K562 (cell line): ENCODE data around the gene CNNM4. TPM values are rescaled to one million over a fixed set of nuclear protein-coding genes. Genes with fewer than 3 reads are reported as not detected.
A peak's percentile ranks its signal among the peaks of the same experiment; 100 is the strongest.

Experiments
- ATAC-seq: fragments of 200-7000 bp; cut with Tn5 transposase; 3 replicates; pipeline ENCODE4 v1.9.1; 2020; ENCODE audit warnings: moderate library complexity
- BruUV-seq: library from RNA; stranded (reverse); fragments of 400-500 nt; replicated peaks from 2 replicates; lab custom pipeline; 2021; lab: Mats Ljungman, UMichigan
- CTCF ChIA-PET: fragments of 300-600 bp; formaldehyde crosslinking; extraction: SDS; loops from one replicate; lab custom pipeline; 2021; ENCODE audit warnings: low intra/inter-chr PET ratio; lab: Yijun Ruan, JAX
- POLR2A ChIA-PET: fragments of 300-600, 350-650 bp; sonication (Branson Sonifier 250); formaldehyde crosslinking; extraction: SDS; loops from one replicate; lab custom pipeline; 2021; ENCODE audit warnings: antibody characterized with exemption, inconsistent platforms; lab: Yijun Ruan, JAX
- DNase-seq, 4 experiments: peaks; one replicate each; pipeline versions ENCODE4 v3.0.0 to v3.0.0-alpha.2; 2011 to 2018; ENCODE audit warnings: low spot score in 3 of 4, mixed read lengths in 3 of 4; ENCODE audit errors: extremely low read depth in 1 of 4
- FAIRE-seq: peaks from 2 replicates; lab custom pipeline; 2011; peaks lifted over from hg19 to GRCh38; lab: Jason Lieb, UNC
- H2AFZ ChIP-seq: 2 replicates; pipeline ENCODE4 v1.6.0; 2011; ENCODE audit warnings: low read depth, low read length, control low read depth, inconsistent platforms
- H3K27ac ChIP-seq: fragments of 200-600 bp; 3 replicates; pipeline ENCODE4 v1.8.0; 2011; ENCODE audit warnings: low read depth, mild to moderate bottlenecking, control low read depth, inconsistent platforms, low read length, moderate library complexity, mixed read lengths; ENCODE audit errors: extremely low read depth
- H3K27me3 ChIP-seq, 2 experiments: fragments of 300-600 bp in 1 of 2; 2 replicates in 1 of 2; 3 replicates in 1 of 2; pipeline versions ENCODE4 v1.6.0 to v1.8.0; 2011; ENCODE audit warnings: inconsistent platforms in 2 of 2, low read length in 2 of 2, mild to moderate bottlenecking in 1 of 2, mixed read lengths in 1 of 2, moderate library complexity in 1 of 2; ENCODE audit not compliant: control insufficient read depth in 2 of 2, insufficient read depth in 2 of 2
- H3K36me3 ChIP-seq: fragments of 300-600 bp; 3 replicates; pipeline ENCODE4 v1.8.0; 2011; ENCODE audit warnings: mild to moderate bottlenecking, low read length, inconsistent platforms; ENCODE audit not compliant: control insufficient read depth, insufficient read depth
- H3K4me1 ChIP-seq, 2 experiments: fragments of 200-600 bp in 1 of 2; replicated peaks in 1 of 2; 2 replicates in 1 of 2; 3 replicates in 1 of 2; pipeline versions ENCODE4 v1.5.1 to v1.8.0; 2011; ENCODE audit warnings: inconsistent platforms in 2 of 2, low read length in 2 of 2, mild to moderate bottlenecking in 1 of 2, mixed read lengths in 1 of 2, moderate library complexity in 1 of 2; ENCODE audit not compliant: control insufficient read depth in 2 of 2, insufficient read depth in 2 of 2
- H3K4me2 ChIP-seq: 2 replicates; pipeline ENCODE4 v1.6.1; 2011; ENCODE audit warnings: low read length, control low read depth, inconsistent platforms, mixed read lengths; ENCODE audit not compliant: insufficient read depth
- H3K4me3 ChIP-seq: fragments of 200-600 bp; sonication (generic), shearing (Covaris generic); 2 replicates; pipeline ENCODE4 v1.5.1; 2016; ENCODE audit warnings: control low read depth, inconsistent platforms
- H3K79me2 ChIP-seq: fragments of 200-600 bp; 3 replicates; pipeline ENCODE4 v1.8.0; 2011; ENCODE audit warnings: low read length, inconsistent platforms; ENCODE audit not compliant: control insufficient read depth, insufficient read depth
- H3K9ac ChIP-seq, 2 experiments: 2 replicates each; pipeline versions ENCODE4 v1.6.0 to v1.6.1; 2011; ENCODE audit warnings: low read depth in 2 of 2, low read length in 2 of 2, control low read depth in 1 of 2, inconsistent platforms in 1 of 2, mild to moderate bottlenecking in 1 of 2, mixed read lengths in 1 of 2; ENCODE audit not compliant: insufficient read depth in 1 of 2
- H3K9me1 ChIP-seq: one replicate; pipeline ENCODE4 v1.6.0; 2011; ENCODE audit warnings: inconsistent platforms, mild to moderate bottlenecking, low read length, moderate library complexity; ENCODE audit not compliant: control insufficient read depth, insufficient read depth
- H3K9me3 ChIP-seq: replicated peaks from 2 replicates; pipeline ENCODE4 v1.5.1; 2011; ENCODE audit warnings: low read depth, low read length, inconsistent platforms; ENCODE audit not compliant: control insufficient read depth, insufficient read depth
- H4K20me1 ChIP-seq: replicated peaks from 2 replicates; pipeline ENCODE4 v1.6.1; 2011; ENCODE audit warnings: low read length, inconsistent platforms, mixed read lengths; ENCODE audit not compliant: control insufficient read depth, insufficient read depth
- GABPA ChIP-seq: fragments of 200-800 bp; sonication (Bioruptor generic); conservative IDR thresholded peaks from 2 replicates; pipeline ENCODE4 v1.6.1; 2016; ENCODE audit warnings: low read depth, missing genetic modification characterization, missing compliant biosample characterization
- HMG20B ChIP-seq: fragments of 250-450 bp; sonication (Bioruptor Pico); IDR thresholded peaks from 2 replicates; pipeline ENCODE4 v1.5.0; 2021; ENCODE audit warnings: mild to moderate bottlenecking
- MCM7 ChIP-seq, 2 experiments: fragments of 450-650 bp; IDR thresholded peaks; 2 replicates each; pipeline ENCODE4 v1.6.1; 2016 to 2018
- MEF2A ChIP-seq: IDR thresholded peaks from 2 replicates; pipeline ENCODE4 v1.6.1; 2011; ENCODE audit warnings: low read depth, mild to moderate bottlenecking, low read length, moderate library complexity; ENCODE audit not compliant: control insufficient read depth
- MYC ChIP-seq, 2 experiments: fragments of 250-450 bp in 1 of 2; sonication (Bioruptor Pico) in 1 of 2; IDR thresholded peaks; 2 replicates each; pipeline versions ENCODE4 v1.5.1 to v1.6.1; 2012 to 2021; ENCODE audit warnings: low read depth in 2 of 2, borderline replicate concordance in 1 of 2, improper control_type of control experiment in 1 of 2, low read length in 1 of 2, mild to moderate bottlenecking in 1 of 2, moderate library complexity in 1 of 2
- NCOR1 ChIP-seq: fragments of 450-650 bp; IDR thresholded peaks from 2 replicates; pipeline ENCODE4 v1.6.1; 2016; ENCODE audit warnings: mild to moderate bottlenecking, moderate library complexity
- NFRKB ChIP-seq: fragments of 450-650 bp; IDR thresholded peaks from 2 replicates; pipeline ENCODE4 v1.6.1; 2016; ENCODE audit warnings: low read depth
- TFAP4 ChIP-seq: sonication (generic); formaldehyde crosslinking; IDR thresholded peaks from 2 replicates; pipeline ENCODE4 v1.8.0; 2022; ENCODE audit warnings: missing genetic modification reagents, mild to moderate bottlenecking, moderate library complexity, borderline replicate concordance
- XRCC5 ChIP-seq: fragments of 200-400 bp; formaldehyde crosslinking; IDR thresholded peaks from 2 replicates; pipeline ENCODE4 v1.6.1; 2017; ENCODE audit warnings: low read depth, mild to moderate bottlenecking, low read length
- ZBTB43 ChIP-seq: sonication (generic); formaldehyde crosslinking; IDR thresholded peaks from 2 replicates; pipeline ENCODE4 v1.8.0; 2023; ENCODE audit warnings: mild to moderate bottlenecking, missing genetic modification reagents
- ZNF561 ChIP-seq: fragments of 450-650 bp; formaldehyde crosslinking; conservative IDR thresholded peaks from 2 replicates; pipeline ENCODE4 v1.4.0; 2020; ENCODE audit warnings: mild to moderate bottlenecking, moderate library complexity
- ZNF57 ChIP-seq: fragments of 450-650 bp; formaldehyde crosslinking; IDR thresholded peaks from 2 replicates; pipeline ENCODE4 v1.4.0; 2020; ENCODE audit warnings: mild to moderate bottlenecking, moderate library complexity
- ZNF717 ChIP-seq: fragments of 250-450 bp; sonication (Bioruptor Pico); IDR thresholded peaks from 2 replicates; pipeline ENCODE4 v1.5.0; 2021
- WGBS: fragments of 100-300 bp; shearing (Covaris generic); methylation state at CpG from one replicate; pipeline ENCODE4 v1.1.6; 2016; ENCODE audit warnings: low coverage, mixed read lengths; ENCODE audit not compliant: insufficient coverage; ENCODE audit errors: missing lambda C conversion rate; 5-methylcytosine and 5-hydroxymethylcytosine counted together
- in situ Hi-C: fragments of 300-500 bp; cut with MboI; formaldehyde crosslinking; loops from 4 replicates; pipeline ENCODE4 v1.15.0; 2018; ENCODE audit warnings: inconsistent platforms, mixed read lengths
- intact Hi-C: fragments of 100-400 bp; cut with micrococcal nuclease; formaldehyde crosslinking; loops from 2 replicates; pipeline ENCODE4 v1.14.2; 2022
- polyA plus RNA-seq, 8 experiments: library from polyadenylated mRNA; depleted of rRNA in 4 of 8; stranded (reverse) in 5 of 8; unstranded in 3 of 8; fragments of >200 nt; fragmentation: Nextera tagmentation in 2 of 8; fragmentation: Illumina TruSeq in 1 of 8; extraction: Ambion mirVana in 2 of 8; extraction: Trizol in 1 of 8; gene quantifications; 2 replicates each; pipeline versions ENCODE4 v1.2.1 to v1.2.3, GENCODE V29; 2011 to 2014; ENCODE audit warnings: inconsistent platforms in 1 of 8, missing spikeins in 1 of 8
- total RNA-seq, 7 experiments: library from RNA; depleted of rRNA in 6 of 7; stranded (reverse); fragments of >200 nt in 6 of 7; fragmentation: Illumina TruSeq in 2 of 7; extraction: Trizol in 2 of 7; gene quantifications; 2 replicates each; pipeline versions ENCODE4 v1.2.1 to v1.2.3, GENCODE V29; 2011 to 2021; ENCODE audit warnings: low replicate concordance in 1 of 7

Gene CNNM4
- total and polyA plus RNA-seq, 9 of the 15 experiments (the other 6 are each of a cell fraction or from before 2014, with no cell fraction given), result 0.96 to 6.3 (median 2.8) TPM

DNA sequence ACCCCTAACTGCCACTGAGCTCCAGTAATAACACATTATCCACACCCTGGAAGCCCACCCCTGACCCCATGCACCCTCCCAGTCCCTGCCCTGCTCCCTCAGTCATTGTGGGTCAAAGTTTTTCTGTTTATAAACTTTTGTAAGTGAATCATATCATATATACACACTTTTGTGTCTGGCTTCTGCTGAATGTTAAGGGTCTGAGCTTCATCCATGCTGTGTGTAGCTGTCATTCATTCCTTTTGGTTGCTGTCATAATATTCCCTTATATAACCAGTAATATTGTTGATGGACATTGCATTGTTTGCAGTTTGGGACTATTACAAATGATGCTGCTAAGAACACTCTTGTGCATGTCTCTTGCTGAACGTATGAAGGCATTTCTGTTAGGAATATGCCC is 14.5 kb downstream of the CNNM4 start:
- H3K4me3 ChIP-seq, result no peak overlapping the region
- H3K79me2 ChIP-seq, result no peaks in the 10 kb centered on the region; the same call in 2 of the 3 replicates
- H3K4me2 ChIP-seq, result no peak overlapping the region
- ChIA-PET CTCF (interaction anchor here (0.7 kb wide), 1 partner anchor 9 kb away, joined by 3 read pairs; no protein-coding TSS in a partner anchor), POLR2A (interaction anchor here (0.8 to 2.8 kb wide), 2 partner anchors 10 to 13 kb away, joined by 3 to 15 read pairs; partner anchors contain the start of gene CNNM4)
- FAIRE-seq, result no peak
- no peak overlapping the region for H3K9ac ChIP-seq
- H3K27ac ChIP-seq, result no peak overlapping the region
- intact Hi-C loops (no loop called here), in situ Hi-C loops (no loop called here)
- ATAC-seq, result no peak
- WGBS, result 0% methylated on average over 1 of the region's 1 CpG
- BruUV-seq, result no TSS peak
- H3K4me1 ChIP-seq, result peaks cover 0 to 14% of the 10 kb centered on the region in 2 experiments; a peak in 2 of 5 replicates
- no peak overlapping the region for H2AFZ ChIP-seq
- no peaks in the 10 kb centered on the region for H3K9me1 ChIP-seq
- TF ChIP-seq TFAP4 (no peak), XRCC5 (no peak)
- TF ChIP-seq, all 486 proteins: peak for 0
- Histone ChIP-seq H3K36me3 (no peaks in the 10 kb centered on the region), H3K9me3 (no peaks in the 10 kb centered on the region), H4K20me1 (no peaks in the 10 kb centered on the region), H3K27me3 (no peaks in the 10 kb centered on the region)
- DNase-seq, result no peak

DNA sequence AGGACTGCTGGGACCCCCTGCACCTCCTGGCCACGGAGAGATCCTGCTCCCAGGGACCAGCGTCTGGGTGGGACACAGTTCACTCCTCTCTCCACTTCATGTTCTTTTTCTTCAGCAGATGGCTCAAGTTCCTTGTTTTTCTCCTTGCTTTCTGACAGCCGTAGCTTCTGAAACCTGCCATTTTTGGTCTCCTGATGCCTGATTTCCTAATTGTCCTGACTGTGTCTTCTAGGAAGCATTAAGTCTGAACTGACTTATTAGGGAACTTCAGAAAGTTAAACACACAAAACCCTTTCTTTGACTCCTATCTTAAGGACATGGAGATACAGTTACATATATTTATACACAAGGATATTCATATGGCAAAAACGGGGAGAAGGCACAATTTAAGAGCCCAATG is 22.7 kb downstream of the CNNM4 start:
- WGBS, result 45% methylated on average over 4 of the region's 4 CpGs
- no peak for DNase-seq
- Histone ChIP-seq H3K36me3 (no peaks in the 10 kb centered on the region), H3K9ac (peak overlapping the region in 1 of 2 experiments; percentile 76; a peak in 2 of 4 replicates), H3K4me3 (no peak overlapping the region), H3K27ac (no peak overlapping the region), H3K79me2 (no peaks in the 10 kb centered on the region), H3K4me1 (peaks cover 0 to 3% of the 10 kb centered on the region in 2 experiments; a peak in 2 of 5 replicates), H3K9me1 (no peaks in the 10 kb centered on the region), H3K4me2 (no peak overlapping the region), H3K27me3 (no peaks in the 10 kb centered on the region), H3K9me3 (no peaks in the 10 kb centered on the region), H4K20me1 (no peaks in the 10 kb centered on the region), H2AFZ (no peak overlapping the region; the same call in 1 of the 2 replicates)
- no peak for FAIRE-seq
- CTCF ChIA-PET, result no interaction called here
- POLR2A ChIA-PET, result interaction anchor here (1.9 kb wide), 1 partner anchor 16 kb away, joined by 6 read pairs; no protein-coding TSS in a partner anchor
- ATAC-seq, result no peak
- intact Hi-C loops (no loop called here), in situ Hi-C loops (no loop called here)
- no TSS peak for BruUV-seq
- TF ChIP-seq NFRKB (no peak), NCOR1 (no peak), MYC (IDR thresholded peaks at IDR 0.05; ENCODE audit: low read depth, low read length) (no peak), MYC (CRISPR knock-in tag; IDR thresholded peaks at IDR 0.05; ENCODE audit: borderline replicate concordance, low read depth) (no peak), MCM7 (IDR thresholded peaks at IDR 0.05) (no peak), HMG20B (CRISPR knock-in tag) (no peak), ZBTB43 (CRISPR knock-in tag) (no peak), XRCC5 (no peak), ZNF561 (CRISPR knock-in tag) (no peak), MEF2A (no peak), GABPA (tag) (no peak), ZNF717 (CRISPR knock-in tag) (no peak), ZNF57 (CRISPR knock-in tag) (no peak)
